K562 (cell line): ENCODE results near the gene TMPRSS6. TPM values are rescaled to one million over a fixed set of nuclear protein-coding genes. Genes with fewer than 3 reads are reported as not detected.

Source experiments
- ATAC-seq: fragments of 200-7000 bp; cut with Tn5 transposase; 3 replicates; pipeline ENCODE4 v1.9.1; 2020; ENCODE audit warnings: moderate library complexity
- BruUV-seq: library from RNA; stranded (reverse); fragments of 400-500 nt; replicated peaks from 2 replicates; lab custom pipeline; 2021; lab: Mats Ljungman, UMichigan
- CTCF ChIA-PET: fragments of 300-600 bp; formaldehyde crosslinking; extraction: SDS; loops from one replicate; lab custom pipeline; 2021; ENCODE audit warnings: low intra/inter-chr PET ratio; lab: Yijun Ruan, JAX
- POLR2A ChIA-PET: fragments of 300-600, 350-650 bp; sonication (Branson Sonifier 250); formaldehyde crosslinking; extraction: SDS; loops from one replicate; lab custom pipeline; 2021; ENCODE audit warnings: antibody characterized with exemption, inconsistent platforms; lab: Yijun Ruan, JAX
- DNase-seq, 4 experiments: peaks; one replicate each; pipeline versions ENCODE4 v3.0.0 to v3.0.0-alpha.2; 2011 to 2018; ENCODE audit warnings: low spot score in 3 of 4, mixed read lengths in 3 of 4; ENCODE audit errors: extremely low read depth in 1 of 4
- FAIRE-seq: peaks from 2 replicates; lab custom pipeline; 2011; peaks lifted over from hg19 to GRCh38; lab: Jason Lieb, UNC
- H2AFZ ChIP-seq: 2 replicates; pipeline ENCODE4 v1.6.0; 2011; ENCODE audit warnings: low read depth, low read length, control low read depth, inconsistent platforms
- H3K27ac ChIP-seq: fragments of 200-600 bp; 3 replicates; pipeline ENCODE4 v1.8.0; 2011; ENCODE audit warnings: low read depth, mild to moderate bottlenecking, control low read depth, inconsistent platforms, low read length, moderate library complexity, mixed read lengths; ENCODE audit errors: extremely low read depth
- H3K27me3 ChIP-seq, 2 experiments: fragments of 300-600 bp in 1 of 2; 2 replicates in 1 of 2; 3 replicates in 1 of 2; pipeline versions ENCODE4 v1.6.0 to v1.8.0; 2011; ENCODE audit warnings: inconsistent platforms in 2 of 2, low read length in 2 of 2, mild to moderate bottlenecking in 1 of 2, mixed read lengths in 1 of 2, moderate library complexity in 1 of 2; ENCODE audit not compliant: control insufficient read depth in 2 of 2, insufficient read depth in 2 of 2
- H3K36me3 ChIP-seq: fragments of 300-600 bp; 3 replicates; pipeline ENCODE4 v1.8.0; 2011; ENCODE audit warnings: mild to moderate bottlenecking, low read length, inconsistent platforms; ENCODE audit not compliant: control insufficient read depth, insufficient read depth
- H3K4me1 ChIP-seq, 2 experiments: fragments of 200-600 bp in 1 of 2; replicated peaks in 1 of 2; 2 replicates in 1 of 2; 3 replicates in 1 of 2; pipeline versions ENCODE4 v1.5.1 to v1.8.0; 2011; ENCODE audit warnings: inconsistent platforms in 2 of 2, low read length in 2 of 2, mild to moderate bottlenecking in 1 of 2, mixed read lengths in 1 of 2, moderate library complexity in 1 of 2; ENCODE audit not compliant: control insufficient read depth in 2 of 2, insufficient read depth in 2 of 2
- H3K4me2 ChIP-seq: 2 replicates; pipeline ENCODE4 v1.6.1; 2011; ENCODE audit warnings: low read length, control low read depth, inconsistent platforms, mixed read lengths; ENCODE audit not compliant: insufficient read depth
- H3K4me3 ChIP-seq: fragments of 200-600 bp; sonication (generic), shearing (Covaris generic); 2 replicates; pipeline ENCODE4 v1.5.1; 2016; ENCODE audit warnings: control low read depth, inconsistent platforms
- H3K79me2 ChIP-seq: fragments of 200-600 bp; 3 replicates; pipeline ENCODE4 v1.8.0; 2011; ENCODE audit warnings: low read length, inconsistent platforms; ENCODE audit not compliant: control insufficient read depth, insufficient read depth
- H3K9ac ChIP-seq, 2 experiments: 2 replicates each; pipeline versions ENCODE4 v1.6.0 to v1.6.1; 2011; ENCODE audit warnings: low read depth in 2 of 2, low read length in 2 of 2, control low read depth in 1 of 2, inconsistent platforms in 1 of 2, mild to moderate bottlenecking in 1 of 2, mixed read lengths in 1 of 2; ENCODE audit not compliant: insufficient read depth in 1 of 2
- H3K9me1 ChIP-seq: one replicate; pipeline ENCODE4 v1.6.0; 2011; ENCODE audit warnings: inconsistent platforms, mild to moderate bottlenecking, low read length, moderate library complexity; ENCODE audit not compliant: control insufficient read depth, insufficient read depth
- H3K9me3 ChIP-seq: replicated peaks from 2 replicates; pipeline ENCODE4 v1.5.1; 2011; ENCODE audit warnings: low read depth, low read length, inconsistent platforms; ENCODE audit not compliant: control insufficient read depth, insufficient read depth
- H4K20me1 ChIP-seq: replicated peaks from 2 replicates; pipeline ENCODE4 v1.6.1; 2011; ENCODE audit warnings: low read length, inconsistent platforms, mixed read lengths; ENCODE audit not compliant: control insufficient read depth, insufficient read depth
- BACH1 ChIP-seq: fragments of 200-800 bp; sonication (Bioruptor generic); IDR thresholded peaks from 2 replicates; pipeline ENCODE4 v1.6.1; 2016; ENCODE audit warnings: missing genetic modification characterization, missing compliant biosample characterization
- BDP1 ChIP-seq: IDR thresholded peaks from 3 replicates; pipeline ENCODE4 v1.6.1; 2011; ENCODE audit not compliant: insufficient read length, insufficient read depth
- CTCF ChIP-seq, 3 experiments: IDR thresholded peaks in 2 of 3; conservative IDR thresholded peaks in 1 of 3; 2 replicates each; pipeline ENCODE4 v1.5.1; 2011 to 2012; ENCODE audit warnings: low read length in 3 of 3, mild to moderate bottlenecking in 3 of 3, control low read depth in 2 of 3, improper control_type of control experiment in 1 of 3, inconsistent platforms in 1 of 3, low read depth in 1 of 3, mixed read lengths in 1 of 3, moderate library complexity in 1 of 3; ENCODE audit not compliant: insufficient read depth in 2 of 3
- GTF2E2 ChIP-seq: fragments of 200-800 bp; sonication (Bioruptor generic); IDR thresholded peaks from 2 replicates; pipeline ENCODE4 v1.6.1; 2016; ENCODE audit warnings: missing genetic modification characterization, missing compliant biosample characterization
- KHSRP ChIP-seq: fragments of 450-650 bp; IDR thresholded peaks from 2 replicates; pipeline ENCODE4 v1.6.1; 2017
- KLF6 ChIP-seq: fragments of 250-450 bp; sonication (Bioruptor Pico); IDR thresholded peaks from 2 replicates; pipeline ENCODE4 v1.4.0; 2020; ENCODE audit warnings: mild to moderate bottlenecking, moderate library complexity, borderline replicate concordance
- RBBP5 ChIP-seq: fragments of 200-600 bp; sonication (generic); IDR thresholded peaks from 2 replicates; pipeline ENCODE4 v1.6.1; 2012; ENCODE audit warnings: borderline replicate concordance, mild to moderate bottlenecking, low read length, control low read depth, inconsistent platforms; ENCODE audit not compliant: insufficient read depth, poor library complexity, severe bottlenecking
- SP1 ChIP-seq: sonication (generic); formaldehyde crosslinking; IDR thresholded peaks from 2 replicates; pipeline ENCODE4 v1.8.1; 2022; ENCODE audit warnings: mild to moderate bottlenecking, missing genetic modification reagents
- VEZF1 ChIP-seq: fragments of 200-800 bp; sonication (Bioruptor generic); IDR thresholded peaks from 2 replicates; pipeline ENCODE4 v1.6.1; 2017; ENCODE audit warnings: missing genetic modification characterization, missing compliant biosample characterization
- ZNF143 ChIP-seq: sonication (generic); formaldehyde crosslinking; IDR thresholded peaks from 2 replicates; pipeline ENCODE4 v1.9.0; 2022; ENCODE audit warnings: mild to moderate bottlenecking, missing genetic modification reagents
- ZNF551 ChIP-seq: fragments of 250-450 bp; sonication (Bioruptor Pico); IDR thresholded peaks from 2 replicates; pipeline ENCODE4 v1.5.0; 2021; ENCODE audit warnings: mild to moderate bottlenecking, moderate library complexity
- ZNF79 ChIP-seq: fragments of 250-450 bp; sonication (Bioruptor Pico); IDR thresholded peaks from 2 replicates; pipeline ENCODE4 v1.4.0; 2020; ENCODE audit warnings: low read depth, mild to moderate bottlenecking, moderate library complexity
- WGBS: fragments of 100-300 bp; shearing (Covaris generic); methylation state at CpG from one replicate; pipeline ENCODE4 v1.1.6; 2016; ENCODE audit warnings: low coverage, mixed read lengths; ENCODE audit not compliant: insufficient coverage; ENCODE audit errors: missing lambda C conversion rate; 5-methylcytosine and 5-hydroxymethylcytosine counted together
- in situ Hi-C: fragments of 300-500 bp; cut with MboI; formaldehyde crosslinking; loops from 4 replicates; pipeline ENCODE4 v1.15.0; 2018; ENCODE audit warnings: inconsistent platforms, mixed read lengths
- intact Hi-C: fragments of 100-400 bp; cut with micrococcal nuclease; formaldehyde crosslinking; loops from 2 replicates; pipeline ENCODE4 v1.14.2; 2022
- polyA plus RNA-seq, 8 experiments: library from polyadenylated mRNA; depleted of rRNA in 4 of 8; stranded (reverse) in 5 of 8; unstranded in 3 of 8; fragments of >200 nt; fragmentation: Nextera tagmentation in 2 of 8; fragmentation: Illumina TruSeq in 1 of 8; extraction: Ambion mirVana in 2 of 8; extraction: Trizol in 1 of 8; gene quantifications; 2 replicates each; pipeline versions ENCODE4 v1.2.1 to v1.2.3, GENCODE V29; 2011 to 2014; ENCODE audit warnings: inconsistent platforms in 1 of 8, missing spikeins in 1 of 8
- total RNA-seq, 7 experiments: library from RNA; depleted of rRNA in 6 of 7; stranded (reverse); fragments of >200 nt in 6 of 7; fragmentation: Illumina TruSeq in 2 of 7; extraction: Trizol in 2 of 7; gene quantifications; 2 replicates each; pipeline versions ENCODE4 v1.2.1 to v1.2.3, GENCODE V29; 2011 to 2021; ENCODE audit warnings: low replicate concordance in 1 of 7

Gene TMPRSS6
- total and polyA plus RNA-seq, 9 of the 15 experiments (the other 6 are each of a cell fraction or from before 2014, with no cell fraction given): 0.03 TPM; not detected in 8

GRCh38 chr22:37133304-37134018, 23.9 kb upstream of the TMPRSS6 start:
- Histone ChIP-seq H3K27me3 (peaks cover 0 to 30% of the 10 kb centered on the region in 2 experiments; a peak in 2 of 5 replicates), H3K79me2 (no peaks in the 10 kb centered on the region), H3K9me3 (no peaks in the 10 kb centered on the region), H3K9ac (no peak overlapping the region), H3K36me3 (no peaks in the 10 kb centered on the region), H3K27ac (no peak overlapping the region), H3K9me1 (no peaks in the 10 kb centered on the region), H3K4me2 (no peak overlapping the region), H3K4me3 (no peak overlapping the region), H3K4me1 (peaks cover 0 to 6% of the 10 kb centered on the region in 2 experiments; a peak in 3 of 5 replicates), H2AFZ (no peak overlapping the region), H4K20me1 (no peaks in the 10 kb centered on the region)
- ChIA-PET POLR2A (no interaction called here), CTCF (no interaction called here)
- FAIRE-seq: no peak
- intact Hi-C loops: no loop called here
- ATAC-seq: peak; percentile 69
- no TSS peak for BruUV-seq
- peak in 2 of 4 experiments; percentile 28 to 29 for DNase-seq
- in situ Hi-C loops: no loop called here
- 23% methylated on average over 11 of the region's 16 CpGs for WGBS
- TF ChIP-seq SP1 (CRISPR knock-in tag): no peak

- ChIA-PET CTCF (no interaction called here), POLR2A (interaction anchor here (1.2 kb wide), 1 partner anchor 11 kb away, joined by 4 read pairs; no protein-coding TSS in a partner anchor)
- FAIRE-seq: no peak
- no peak overlapping the region for H2AFZ ChIP-seq
- H3K36me3 ChIP-seq: no peaks in the 10 kb centered on the region
- DNase-seq: no peak
- WGBS: 19% methylated on average over 7 of the region's 7 CpGs
- peaks cover 0 to 30% of the 10 kb centered on the region in 2 experiments; a peak in 2 of 5 replicates for H3K27me3 ChIP-seq
- TF ChIP-seq KLF6 (CRISPR knock-in tag) (no peak), GTF2E2 (no peak), CTCF (IDR thresholded peaks at IDR 0.05 in 2 of 3, conservative IDR thresholded peaks at IDR 0.05 in 1 of 3; ENCODE audit: insufficient read depth in 2 of 3, low read depth in 1 of 3, low read length in 3 of 3) (no peak), BACH1 (no peak), VEZF1 (CRISPR knock-in tag) (no peak), ZNF79 (CRISPR knock-in tag) (no peak), ZNF551 (CRISPR knock-in tag) (no peak), BDP1 (no peak), RBBP5 (no peak), KHSRP (no peak), ZNF143 (CRISPR knock-in tag) (no peak)
- no peak for ATAC-seq
- H3K9me3 ChIP-seq: no peaks in the 10 kb centered on the region
- no peaks in the 10 kb centered on the region for H3K9me1 ChIP-seq
- no peak overlapping the region for H3K9ac ChIP-seq
- H3K4me3 ChIP-seq: no peak overlapping the region
- H3K27ac ChIP-seq: no peak overlapping the region
- H3K4me2 ChIP-seq: no peak overlapping the region
- H4K20me1 ChIP-seq: no peaks in the 10 kb centered on the region
- BruUV-seq: no TSS peak
- no peaks in the 10 kb centered on the region for H3K79me2 ChIP-seq
- in situ Hi-C loops: no loop called here
- peaks cover 0 to 6% of the 10 kb centered on the region in 2 experiments; a peak in 3 of 5 replicates for H3K4me1 ChIP-seq
- intact Hi-C loops: no loop called here
These were observed 23.3 kb upstream of the TMPRSS6 start for GRCh38 chr22:37132773-37133172.
